Activated gamma-delta T cell treated with Interleukin-2 at 50 U/mL for 16 hours (primary cell): Measurements from ENCODE around the gene PLEKHA4.
A peak's percentile ranks its signal among the peaks of the same experiment; 100 is the strongest.
"Not testable (repeated sequence)": the region's sequence is repeated elsewhere in the genome, so short reads cannot be mapped to it uniquely, and the experiment has no call there.

ENCODE experiments used
- DNase-seq: peaks from one replicate; pipeline ENCODE4 v3.0.0-alpha.2; 2020

Gene PLEKHA4

DNA sequence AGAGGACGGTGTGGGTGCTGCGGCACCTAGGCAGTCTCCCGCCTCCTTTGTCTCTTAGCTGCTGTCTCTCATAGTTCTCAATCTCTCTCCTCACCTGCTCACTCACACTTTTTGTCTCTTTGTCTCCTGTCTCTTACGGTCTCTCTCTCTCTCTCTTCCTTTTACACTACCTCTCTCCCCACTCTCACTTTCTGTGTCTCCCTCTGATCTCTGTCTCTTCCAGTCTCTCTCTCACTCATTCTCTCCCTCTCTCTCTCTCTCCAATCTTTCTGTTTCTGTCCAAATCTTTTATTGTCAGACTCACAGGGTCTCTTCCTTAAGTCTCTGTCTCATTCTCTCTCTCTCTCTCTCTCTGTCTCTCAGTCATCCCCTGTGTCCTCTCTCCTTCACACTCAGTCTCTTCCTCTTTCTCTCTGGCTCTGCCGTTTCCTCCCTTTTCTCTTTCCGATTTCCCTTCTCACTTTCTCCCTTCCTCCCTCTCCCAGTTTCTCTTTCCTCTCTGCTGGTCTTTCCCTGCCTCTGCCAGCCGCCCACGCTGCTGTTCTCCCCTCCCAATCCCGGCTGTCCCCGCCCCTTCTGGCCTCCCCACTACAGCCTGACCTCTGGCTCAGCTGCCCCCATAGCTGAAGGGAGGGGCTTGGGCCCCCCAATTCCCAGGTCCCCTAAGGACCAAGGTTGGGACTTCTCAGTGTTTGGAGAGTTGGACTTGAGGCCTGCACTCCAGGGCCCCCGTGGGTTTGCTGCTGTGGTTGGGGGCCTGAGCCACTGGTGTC, at the start of gene PLEKHA4:
Gene PLEKHA4, minus strand, starts transcription at position 504 of the 773 bp plus-strand sequence. CDS start 997 bp downstream, outside the sequence.
- no peak for DNase-seq

DNA sequence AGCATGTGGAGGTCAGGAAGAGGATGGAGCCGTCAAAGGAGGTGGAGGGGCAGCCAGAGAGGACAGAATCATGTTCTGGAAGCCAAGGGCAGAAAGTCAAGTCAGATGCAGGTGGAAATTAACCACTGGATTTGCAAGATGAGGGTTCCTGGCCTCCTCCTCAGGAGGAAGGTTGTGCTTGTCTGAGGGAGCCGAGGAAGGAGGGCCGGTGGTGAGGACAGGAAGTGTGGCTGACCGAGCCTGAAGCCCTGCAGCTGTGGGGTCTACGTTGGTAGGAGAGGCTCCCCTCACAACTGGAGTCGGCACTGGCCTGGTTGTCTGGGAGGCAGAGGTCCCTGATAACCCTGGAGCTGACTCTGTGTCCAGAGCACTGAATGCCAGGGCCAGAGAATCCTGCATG, 49.7 kb upstream of the PLEKHA4 start:
- no peak for DNase-seq

- no peak for DNase-seq
Measured at GRCh38 chr19:48915757-48916156, 47.3 kb upstream of the PLEKHA4 start.

GRCh38 chr19:48914181-48914580, 45.8 kb upstream of the PLEKHA4 start:
- DNase-seq: no peak

DNA sequence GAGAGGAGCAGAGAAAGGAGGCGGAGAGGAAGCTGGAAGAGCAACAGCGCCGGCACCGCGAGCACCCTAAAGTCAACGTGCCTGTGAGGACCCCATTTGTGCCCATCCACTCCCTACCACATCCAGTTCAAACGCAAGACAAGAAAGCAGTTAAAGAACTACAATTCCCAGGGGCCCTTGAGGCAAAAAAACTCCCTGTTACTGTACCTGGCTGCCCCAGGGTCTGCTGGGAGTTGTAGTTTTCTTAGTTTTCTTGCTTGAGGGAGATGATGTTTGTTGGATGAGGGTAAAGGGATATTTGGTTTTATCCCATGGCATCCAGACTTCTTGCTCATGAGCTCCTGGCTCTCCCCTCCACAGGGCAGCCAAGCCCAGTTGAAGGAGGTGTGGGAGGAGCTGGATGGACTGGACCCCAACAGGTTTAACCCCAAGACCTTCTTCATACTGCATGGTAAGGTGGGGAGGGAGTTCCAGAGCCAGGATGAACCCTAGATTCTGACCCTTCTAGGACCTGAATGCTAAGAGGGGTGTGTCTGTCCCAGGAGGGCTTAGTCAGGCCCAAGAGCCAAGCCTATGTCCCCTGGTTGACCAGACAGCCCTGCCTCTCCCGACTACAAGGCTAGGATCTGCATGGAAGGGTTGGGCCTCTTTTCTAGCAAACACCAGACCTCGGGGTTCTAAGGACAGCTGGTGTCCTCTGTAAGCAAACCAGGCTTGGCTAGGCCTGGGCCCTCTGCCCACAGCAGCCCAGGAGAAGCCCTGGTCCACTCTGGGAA, 44.9 kb upstream of the PLEKHA4 start:
- DNase-seq: no peak

GRCh38 chr19:48910803-48911202, 42.4 kb upstream of the PLEKHA4 start:
- no peak for DNase-seq

GRCh38 chr19:48909424-48910077, 41.1 kb upstream of the PLEKHA4 start:
- not testable (repeated sequence) for DNase-seq

DNA sequence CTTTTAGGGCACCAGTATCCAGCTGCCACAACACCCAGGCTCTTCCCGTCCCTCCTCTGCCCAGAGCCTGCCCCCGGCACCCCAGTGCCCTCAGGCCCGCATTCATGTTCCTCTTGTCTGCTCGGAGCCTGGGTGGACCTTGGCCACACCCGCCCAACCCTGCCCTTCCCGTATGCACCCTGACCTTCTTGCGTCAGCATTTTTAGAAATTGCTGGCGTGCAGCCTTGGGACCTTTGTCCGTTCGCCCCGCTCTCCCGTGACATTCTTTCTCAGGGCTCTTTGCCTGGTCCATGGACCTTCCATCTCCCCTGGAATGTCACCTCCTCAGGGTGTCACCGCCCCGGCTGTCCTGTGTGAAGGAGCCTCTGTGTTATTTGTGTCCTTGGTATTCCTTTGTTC, 39.3 kb upstream of the PLEKHA4 start:
- no peak for DNase-seq

DNA sequence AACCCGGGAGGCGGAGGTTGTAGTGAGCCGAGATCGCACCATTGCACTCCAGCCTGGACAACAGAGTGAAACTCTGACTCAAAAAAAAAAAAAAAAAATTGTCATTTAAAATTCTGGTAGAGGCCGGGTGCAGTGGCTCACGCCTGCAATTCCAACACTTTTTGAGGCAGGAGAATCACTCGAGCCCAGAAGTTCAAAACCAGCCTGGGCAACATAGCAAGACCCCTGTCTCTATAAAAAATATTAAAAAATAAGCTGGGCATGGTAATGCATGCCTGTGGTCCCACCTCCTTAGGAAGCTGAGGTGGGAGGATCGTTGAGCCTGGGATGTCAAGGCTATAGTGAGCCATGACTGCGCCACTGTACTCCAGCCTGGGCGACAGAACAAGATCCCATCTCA, 37.9 kb upstream of the PLEKHA4 start:
- DNase-seq: no peak

DNA sequence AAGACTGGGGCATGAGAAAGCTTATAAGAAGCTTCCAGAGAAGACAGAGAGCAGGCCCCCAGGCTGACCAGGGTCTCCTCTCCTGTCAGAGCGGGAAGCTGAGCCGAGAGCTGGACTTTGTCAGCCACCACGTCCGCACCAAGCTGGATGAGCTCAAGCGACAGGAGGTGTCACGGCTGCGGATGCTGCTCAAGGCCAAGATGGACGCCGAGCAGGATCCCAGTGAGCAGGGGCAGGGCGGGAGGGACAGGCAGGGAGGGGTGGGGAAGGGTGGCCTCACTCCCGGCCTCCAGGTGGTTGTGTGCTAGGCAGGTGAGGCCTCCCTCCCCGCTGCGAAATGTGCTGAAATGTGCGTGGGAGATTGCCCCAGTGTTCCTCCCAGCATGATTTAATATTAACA, 37.2 kb upstream of the PLEKHA4 start:
- DNase-seq: no peak

- not testable (repeated sequence) for DNase-seq
Measured at GRCh38 chr19:48903788-48904187, 35.4 kb upstream of the PLEKHA4 start.

DNA sequence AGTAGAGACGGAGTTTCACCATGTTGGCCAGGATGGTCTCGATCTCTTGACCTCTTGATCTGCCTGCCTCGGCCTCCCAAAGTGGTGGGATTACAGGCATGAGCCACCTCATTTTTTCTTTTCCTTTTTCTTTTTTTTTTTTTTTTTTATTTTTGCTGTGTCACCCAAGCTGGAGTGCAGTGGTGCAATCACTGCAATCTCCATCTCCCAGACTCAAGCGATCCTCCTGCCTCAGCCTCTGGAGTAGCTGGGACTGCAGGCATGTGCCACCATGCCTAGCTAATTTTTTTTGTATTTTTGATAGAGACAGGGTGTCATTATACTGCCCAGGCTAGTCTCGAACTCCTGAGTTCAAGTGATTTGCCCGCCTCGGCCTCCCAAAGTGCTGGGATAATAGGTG, 33.9 kb upstream of the PLEKHA4 start:
- DNase-seq: not testable (repeated sequence)

DNA sequence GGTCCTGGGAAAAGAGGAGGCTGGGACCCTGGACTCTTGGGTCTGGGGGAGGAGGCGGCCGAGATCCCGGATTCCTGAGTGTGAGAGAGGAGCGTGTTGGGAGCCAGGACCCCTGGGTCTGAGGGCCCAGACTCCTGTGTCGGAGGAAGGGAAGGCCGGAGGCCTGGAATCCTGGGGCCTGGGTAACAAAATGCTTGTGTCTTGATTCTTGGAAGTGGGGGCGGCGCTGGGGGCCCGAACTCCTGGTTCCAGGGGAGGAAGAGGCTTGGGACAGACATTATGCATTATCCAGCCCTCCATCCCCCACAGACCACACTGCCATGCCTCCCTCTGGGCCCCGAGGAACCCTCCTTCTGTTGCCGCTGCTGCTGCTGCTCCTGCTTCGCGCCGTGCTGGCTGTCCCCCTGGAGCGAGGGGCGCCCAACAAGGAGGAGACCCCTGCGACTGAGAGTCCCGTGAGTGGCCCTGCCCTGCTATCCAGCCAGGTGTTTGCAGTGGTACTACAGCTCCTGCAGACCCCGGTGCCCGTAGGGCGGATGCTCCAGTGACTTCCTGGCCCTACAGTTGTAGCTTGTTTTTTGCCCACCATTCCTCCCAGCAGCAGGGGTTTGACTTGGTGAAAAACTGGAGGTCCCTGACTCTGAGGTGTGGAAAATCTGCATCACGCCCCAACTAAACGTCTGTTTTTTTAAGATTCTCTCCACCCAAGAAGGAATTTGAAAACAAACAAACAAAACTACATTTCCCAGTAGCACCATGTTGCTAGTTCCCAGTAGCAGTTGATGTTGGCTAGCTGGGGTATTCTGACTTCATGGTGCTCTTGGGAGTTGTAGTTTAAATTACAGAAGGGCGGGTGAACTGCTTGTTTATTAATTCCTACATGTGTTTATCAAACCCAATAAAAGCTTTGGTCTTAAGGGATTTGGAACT, 32.3 kb upstream of the PLEKHA4 start:
- no peak for DNase-seq

DNA sequence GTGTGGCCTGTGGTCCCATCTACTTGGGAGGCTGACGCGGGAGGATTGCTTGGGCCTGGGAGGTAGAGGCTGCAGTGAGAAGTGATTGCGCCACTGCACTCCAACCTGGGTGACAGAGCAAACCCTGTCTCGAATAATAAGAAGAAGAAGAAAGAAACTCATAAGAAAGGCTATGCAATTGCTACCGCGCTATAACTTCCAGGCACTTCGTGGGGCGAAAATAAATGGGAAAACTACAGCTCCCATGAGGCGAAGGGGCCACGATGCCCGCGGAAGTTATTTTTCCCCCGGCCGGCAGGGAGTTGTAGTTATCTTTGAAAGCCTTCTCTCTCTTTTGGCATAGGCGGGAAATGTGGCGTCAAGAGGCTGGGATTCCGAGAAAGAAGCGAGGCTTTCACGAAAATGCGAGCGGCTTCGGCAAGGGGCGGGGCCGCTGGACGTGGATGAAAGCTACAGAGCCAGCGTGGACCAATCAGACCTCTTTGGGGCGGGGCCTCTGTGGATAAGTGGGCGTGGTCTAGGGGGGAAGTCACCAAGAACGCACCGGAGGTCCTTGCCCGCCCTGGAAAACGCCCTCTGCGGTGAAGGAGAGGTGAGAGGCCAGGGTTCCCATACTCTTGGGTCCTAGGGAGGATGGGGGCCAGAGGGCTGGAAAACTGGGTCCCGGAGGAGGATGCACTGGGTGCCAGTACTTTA, 31.5 kb upstream of the PLEKHA4 start, which contains the start of gene NUCB1:
Gene NUCB1, plus strand, starts transcription at position 532 of the 696 bp plus-strand sequence. CDS start 485 bp downstream, outside the sequence.
- peak; percentile 99 for DNase-seq

DNA sequence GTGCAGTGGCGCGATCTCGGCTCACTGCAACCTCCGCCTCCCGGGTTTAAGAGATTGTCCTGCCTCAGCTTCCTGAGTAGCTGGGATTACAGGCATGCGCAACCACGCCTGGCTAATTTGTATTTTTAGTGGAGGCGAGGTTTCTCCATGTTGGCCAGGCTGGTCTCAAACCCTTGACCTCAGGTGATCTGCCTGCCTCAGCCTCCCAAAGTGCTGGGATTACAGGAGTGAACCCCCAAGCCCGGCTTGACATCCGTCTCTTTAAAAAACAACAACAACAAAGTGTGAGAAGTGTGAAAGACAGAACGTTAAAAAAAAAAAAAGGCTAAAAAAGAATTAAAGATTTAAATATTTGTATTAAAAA, 31.0 kb upstream of the PLEKHA4 start:
- not testable (repeated sequence) for DNase-seq

DNA sequence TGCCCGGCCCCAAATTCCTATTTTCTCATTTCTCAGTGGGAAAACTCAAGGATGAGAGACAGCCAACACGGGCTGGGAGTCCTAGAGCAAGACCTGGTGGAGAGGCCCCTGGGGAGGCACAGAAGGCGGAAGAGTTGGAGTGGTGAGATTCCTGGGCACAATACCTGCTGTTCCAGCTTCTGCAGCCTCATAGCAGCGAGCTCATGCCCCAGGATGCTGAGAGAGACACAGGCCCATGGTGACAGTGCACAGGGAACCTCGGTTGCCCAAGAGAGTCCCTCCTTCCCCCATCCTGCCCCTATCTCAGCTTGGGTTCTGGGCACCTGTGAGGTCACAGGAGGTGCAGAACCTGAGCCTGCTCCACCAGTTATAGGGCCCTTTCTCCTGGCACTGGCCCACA, 28.8 kb upstream of the PLEKHA4 start:
- no peak for DNase-seq

DNA sequence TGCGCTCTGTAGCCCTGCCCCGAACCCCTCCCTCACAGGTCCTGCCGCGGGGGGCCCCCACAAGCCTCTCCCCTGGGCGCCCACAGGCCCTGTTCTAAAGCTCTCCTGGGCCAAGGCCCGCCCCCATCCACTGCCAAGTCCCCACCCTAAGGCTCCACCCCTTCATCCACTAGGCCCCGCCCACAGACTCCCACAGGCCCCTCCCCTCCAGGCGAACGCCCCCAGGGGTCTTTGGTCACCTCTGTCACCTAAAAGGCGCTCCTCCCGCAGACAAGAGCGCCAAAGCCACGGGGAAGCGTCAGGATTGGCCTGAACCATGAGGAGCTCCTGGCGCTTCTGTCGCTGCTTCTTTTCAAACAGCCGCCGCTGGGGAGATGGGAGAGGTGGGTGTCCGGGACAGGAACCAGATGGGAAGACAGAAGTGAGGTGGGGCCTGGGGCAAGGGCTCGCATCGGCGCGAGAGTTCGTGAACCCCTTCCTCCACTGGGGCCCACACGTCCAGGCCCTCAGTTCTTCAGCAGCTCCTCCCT, 27.8 kb upstream of the PLEKHA4 start:
- DNase-seq: peak; percentile 28

GRCh38 chr19:48895226-48895625, 26.8 kb upstream of the PLEKHA4 start:
- DNase-seq: no peak

DNA sequence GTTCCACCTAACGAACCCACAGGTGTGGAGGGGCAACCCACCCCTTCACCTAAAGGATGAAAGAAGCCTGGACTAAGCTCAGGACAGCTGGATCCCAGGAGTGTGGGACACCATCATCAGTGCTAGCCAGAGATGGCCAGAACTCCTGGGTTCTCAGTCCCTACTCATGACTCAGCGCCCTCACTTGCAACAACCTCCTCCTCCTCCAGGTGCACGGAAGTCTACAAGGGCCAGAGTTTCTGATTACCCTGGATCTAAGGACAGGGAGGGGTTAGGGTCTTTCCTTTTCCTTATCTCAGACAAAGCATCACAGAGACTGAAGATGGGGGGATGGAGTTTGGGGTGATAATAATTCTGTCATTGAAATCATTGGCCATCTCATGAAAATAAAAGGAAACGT, 22.1 kb upstream of the PLEKHA4 start:
- no peak for DNase-seq

DNA sequence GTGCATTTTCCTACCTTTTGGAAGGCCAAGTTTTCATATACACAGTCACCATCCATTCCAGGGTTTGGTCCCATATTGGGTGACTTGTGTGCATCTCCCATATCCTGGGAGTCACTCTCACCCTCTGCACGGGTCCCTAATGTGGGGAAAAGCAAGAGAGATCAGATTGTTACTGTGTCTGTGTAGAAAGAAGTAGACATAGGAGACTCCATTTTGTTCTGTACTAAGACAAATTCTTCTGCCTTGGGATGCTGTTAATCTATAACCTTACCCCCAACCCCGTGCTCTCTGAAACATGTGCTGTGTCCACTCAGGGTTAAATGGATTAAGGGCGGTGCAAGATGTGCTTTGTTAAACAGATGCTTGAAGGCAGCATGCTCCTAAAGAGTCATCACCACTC, 21.1 kb upstream of the PLEKHA4 start:
- not testable (repeated sequence) for DNase-seq

DNA sequence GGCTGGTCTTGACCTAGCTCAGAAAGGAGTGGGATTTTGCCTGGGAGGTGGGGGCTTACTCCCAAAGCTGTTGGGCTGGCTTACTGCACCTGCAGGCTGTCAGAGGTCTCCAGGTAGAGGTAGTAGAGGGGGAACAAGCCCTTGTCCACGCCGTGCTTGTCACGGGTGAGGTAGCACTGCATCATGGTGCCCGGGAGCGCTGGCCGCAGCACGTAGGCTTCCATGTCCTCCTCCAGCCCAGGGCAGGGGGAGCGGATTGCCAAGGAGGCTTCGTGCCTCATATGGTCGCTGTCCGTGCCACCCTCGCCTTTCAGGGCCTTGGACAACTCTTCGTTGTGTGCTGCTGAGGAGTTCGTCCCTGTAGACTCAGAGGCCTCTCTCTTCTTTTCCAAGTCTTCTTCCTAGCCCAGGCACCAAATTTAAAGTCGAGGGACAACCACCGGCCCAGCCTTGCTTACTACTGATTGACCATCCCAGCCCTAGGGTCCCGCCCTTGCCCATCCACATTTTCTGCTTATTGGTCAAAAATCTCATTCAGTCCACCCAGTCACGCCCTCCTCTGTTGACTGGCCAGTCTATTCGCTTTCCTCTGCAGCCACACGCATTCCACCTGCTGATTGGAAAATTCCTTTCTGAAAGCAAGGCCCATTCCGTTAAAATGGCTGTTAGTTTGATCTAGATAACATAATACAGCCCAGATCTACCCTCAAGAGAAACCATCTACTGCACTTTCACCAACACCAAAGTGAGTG, 19.6 kb upstream of the PLEKHA4 start:
- DNase-seq: no peak
